SU-DHL-6 (cell line): ENCODE measurements around the gene SH3BP5.

ENCODE experiments used
- H2AFZ ChIP-seq: fragments of 200-600 bp; sonication (generic); 2 replicates; pipeline ENCODE4 v1.6.1; 2014; ENCODE audit warnings: low read depth, mild to moderate bottlenecking, moderate library complexity, mixed read lengths, antibody characterized with exemption, low read length; ENCODE audit not compliant: severe bottlenecking
- H3F3A ChIP-seq: fragments of 200-600 bp; shearing (Covaris generic); 2 replicates; pipeline ENCODE4 v1.6.0; 2016; ENCODE audit warnings: antibody characterized with exemption, mild to moderate bottlenecking; ENCODE audit not compliant: insufficient read depth
- H3K27ac ChIP-seq: fragments of 200-600 bp; sonication (generic); 2 replicates; pipeline ENCODE4 v1.5.1; 2016; ENCODE audit warnings: low read depth, mild to moderate bottlenecking, low read length, moderate library complexity, mixed read lengths
- H3K27me3 ChIP-seq: fragments of 200-600 bp; sonication (generic), shearing (Covaris generic); 2 replicates; pipeline ENCODE4 v1.6.0; 2014; ENCODE audit warnings: mild to moderate bottlenecking, low read length
- H3K36me3 ChIP-seq: fragments of 200-600 bp; sonication (generic); 2 replicates; pipeline ENCODE4 v1.6.1; 2014; ENCODE audit warnings: mild to moderate bottlenecking, low read length, mixed read lengths
- H3K4me2 ChIP-seq: fragments of 300-600, 200-600 bp; shearing (Covaris generic), sonication (generic); 2 replicates; pipeline ENCODE4 v1.6.0; 2014; ENCODE audit warnings: low read length, low read depth, mild to moderate bottlenecking; ENCODE audit not compliant: poor library complexity, severe bottlenecking
- H3K4me3 ChIP-seq: fragments of 200-600 bp; sonication (generic); 2 replicates; pipeline ENCODE4 v1.5.1; 2014; ENCODE audit warnings: antibody characterized with exemption, low read length, mild to moderate bottlenecking, mixed read lengths; ENCODE audit not compliant: insufficient read depth, poor library complexity, severe bottlenecking
- H3K79me2 ChIP-seq: fragments of 200-600 bp; sonication (generic); 2 replicates; pipeline ENCODE4 v1.6.1; 2014; ENCODE audit warnings: mild to moderate bottlenecking, low read length, moderate library complexity; ENCODE audit not compliant: insufficient read depth
- H3K9ac ChIP-seq: fragments of 200-600 bp; sonication (generic); 2 replicates; pipeline ENCODE4 v1.7.0; 2014; ENCODE audit warnings: mild to moderate bottlenecking, low read length
- H3K9me2 ChIP-seq: fragments of 200-600 bp; sonication (generic); replicated peaks from 2 replicates; pipeline ENCODE4 v1.6.1; 2014; ENCODE audit warnings: low read length; ENCODE audit not compliant: insufficient read depth
- H3K9me3 ChIP-seq: fragments of 200-600 bp; sonication (generic); 2 replicates; pipeline ENCODE4 v1.6.1; 2014; ENCODE audit warnings: low read length, mixed read lengths; ENCODE audit not compliant: insufficient read depth
- H4K20me1 ChIP-seq: fragments of 200-600 bp; sonication (generic); 2 replicates; pipeline ENCODE4 v1.6.1; 2014; ENCODE audit warnings: low read depth, mild to moderate bottlenecking, antibody characterized with exemption, low read length, moderate library complexity, mixed read lengths
- EZH2phosphoT487 ChIP-seq: fragments of 200-600 bp; sonication (generic), shearing (Covaris generic); conservative IDR thresholded peaks from 2 replicates; pipeline ENCODE4 v1.6.1; 2018; ENCODE audit warnings: mild to moderate bottlenecking, antibody characterized with exemption, low read length, moderate library complexity, mixed read lengths
- TF ChIP-seq, protein P1 (sequence below): fragments of 200-600 bp; sonication (generic); IDR thresholded peaks from one replicate; pipeline ENCODE4 v1.5.1; 2017; ENCODE audit warnings: antibody characterized with exemption, mild to moderate bottlenecking, low read length, moderate library complexity; ENCODE audit not compliant: insufficient read depth, poor library complexity, severe bottlenecking

The SH3BP5 gene

DNA sequence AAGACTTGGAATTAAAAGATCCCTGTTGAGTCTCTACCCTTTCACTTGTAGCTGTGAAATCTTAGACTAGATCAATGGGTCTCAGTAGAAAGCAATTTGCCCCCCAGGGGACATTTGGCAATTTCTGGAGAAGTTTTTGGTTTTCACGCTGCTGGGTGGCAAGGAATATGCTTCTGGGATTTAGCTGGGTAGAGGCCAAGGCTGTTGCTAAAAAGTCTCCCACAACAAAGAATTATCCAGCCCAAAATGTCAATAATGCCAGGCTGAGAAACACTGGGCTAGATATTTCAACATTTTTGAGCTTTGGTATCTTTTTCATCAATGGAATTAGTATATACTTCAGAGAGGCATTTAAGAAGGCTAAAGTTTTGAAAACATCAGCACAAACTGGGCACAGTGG is 117.6 kb downstream of the SH3BP5 start:
- peaks cover 9% of the 10 kb centered on the region for H3K79me2 ChIP-seq
- no peaks in the 10 kb centered on the region for H4K20me1 ChIP-seq
- no peaks in the 10 kb centered on the region for H3K9me2 ChIP-seq
- no peaks in the 10 kb centered on the region for H3K9me3 ChIP-seq
- H2AFZ ChIP-seq, result no peak overlapping the region
- H3F3A ChIP-seq, result peaks cover 19% of the 10 kb centered on the region
- peaks cover 14% of the 10 kb centered on the region for H3K36me3 ChIP-seq
- no peak overlapping the region for H3K4me3 ChIP-seq
- H3K27ac ChIP-seq, result no peak overlapping the region
- no peak for TF ChIP-seq EZH2phosphoT487
- no peaks in the 10 kb centered on the region for H3K27me3 ChIP-seq
- H3K4me2 ChIP-seq, result no peak overlapping the region
- no peak overlapping the region for H3K9ac ChIP-seq

DNA sequence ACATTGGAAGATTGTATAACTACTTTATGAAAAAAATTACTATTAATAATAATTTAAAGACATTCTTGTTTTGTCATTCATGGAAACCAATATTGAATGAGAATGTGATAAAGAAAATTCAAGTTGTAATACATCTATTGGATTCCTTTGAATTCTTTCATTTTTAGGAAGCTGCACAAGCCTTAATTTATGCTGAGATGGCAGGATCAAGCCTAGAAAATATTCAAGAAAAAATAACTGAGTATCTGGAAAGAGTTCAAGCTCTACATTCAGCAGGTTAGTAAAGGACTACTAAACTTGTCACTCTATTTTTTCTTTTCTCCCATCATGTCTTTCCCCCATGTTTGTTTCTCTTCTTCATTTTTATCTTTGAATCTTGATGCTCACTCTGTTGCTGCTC is 120.4 kb downstream of the SH3BP5 start:
- no peak overlapping the region for H3K4me2 ChIP-seq
- no peak overlapping the region for H3K27ac ChIP-seq
- H3K79me2 ChIP-seq, result peaks cover 34% of the 10 kb centered on the region
- no peaks in the 10 kb centered on the region for H3K27me3 ChIP-seq
- H4K20me1 ChIP-seq, result no peaks in the 10 kb centered on the region
- H3K9me2 ChIP-seq, result no peaks in the 10 kb centered on the region
- no peak overlapping the region for H3K9ac ChIP-seq
- H3K9me3 ChIP-seq, result no peaks in the 10 kb centered on the region
- H3K36me3 ChIP-seq, result peaks cover 9% of the 10 kb centered on the region; the same call in 1 of the 2 replicates
- H3K4me3 ChIP-seq, result no peak overlapping the region
- H2AFZ ChIP-seq, result no peak overlapping the region
- peaks cover 10% of the 10 kb centered on the region for H3F3A ChIP-seq
- TF ChIP-seq EZH2phosphoT487, result no peak
- TF ChIP-seq, protein P1, sequence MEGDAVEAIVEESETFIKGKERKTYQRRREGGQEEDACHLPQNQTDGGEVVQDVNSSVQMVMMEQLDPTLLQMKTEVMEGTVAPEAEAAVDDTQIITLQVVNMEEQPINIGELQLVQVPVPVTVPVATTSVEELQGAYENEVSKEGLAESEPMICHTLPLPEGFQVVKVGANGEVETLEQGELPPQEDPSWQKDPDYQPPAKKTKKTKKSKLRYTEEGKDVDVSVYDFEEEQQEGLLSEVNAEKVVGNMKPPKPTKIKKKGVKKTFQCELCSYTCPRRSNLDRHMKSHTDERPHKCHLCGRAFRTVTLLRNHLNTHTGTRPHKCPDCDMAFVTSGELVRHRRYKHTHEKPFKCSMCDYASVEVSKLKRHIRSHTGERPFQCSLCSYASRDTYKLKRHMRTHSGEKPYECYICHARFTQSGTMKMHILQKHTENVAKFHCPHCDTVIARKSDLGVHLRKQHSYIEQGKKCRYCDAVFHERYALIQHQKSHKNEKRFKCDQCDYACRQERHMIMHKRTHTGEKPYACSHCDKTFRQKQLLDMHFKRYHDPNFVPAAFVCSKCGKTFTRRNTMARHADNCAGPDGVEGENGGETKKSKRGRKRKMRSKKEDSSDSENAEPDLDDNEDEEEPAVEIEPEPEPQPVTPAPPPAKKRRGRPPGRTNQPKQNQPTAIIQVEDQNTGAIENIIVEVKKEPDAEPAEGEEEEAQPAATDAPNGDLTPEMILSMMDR, result no peak

DNA sequence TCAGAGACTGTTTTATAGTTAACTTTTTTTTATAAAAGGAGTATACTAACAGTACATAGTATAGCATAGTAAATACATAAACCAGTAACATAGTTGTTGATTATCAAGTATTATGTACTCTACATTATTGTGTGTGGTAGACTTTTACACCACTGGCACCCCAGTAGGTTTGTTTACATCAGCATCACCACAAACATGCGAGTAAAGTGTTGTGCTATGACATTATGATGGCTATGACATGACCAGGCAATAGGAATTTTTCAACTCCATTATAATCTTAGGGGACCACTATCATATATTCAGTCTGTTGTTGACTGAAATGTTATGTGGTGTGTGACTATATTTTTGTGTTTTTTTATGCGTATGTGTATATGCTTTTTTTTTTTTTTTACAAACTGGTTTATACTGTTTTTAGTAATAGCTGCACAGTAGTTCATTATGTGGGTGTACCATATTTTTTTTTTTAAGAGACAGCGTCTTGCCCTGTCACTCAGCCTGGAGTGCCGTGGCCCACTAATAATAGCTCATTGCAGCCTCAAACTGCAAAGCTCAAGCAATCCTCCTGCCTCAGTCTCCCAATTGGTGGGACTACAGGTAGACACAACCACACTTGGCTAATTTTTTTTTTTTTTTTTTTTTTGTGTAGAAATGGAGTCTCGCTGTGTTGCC is 124.4 kb downstream of the SH3BP5 start:
- peak overlapping the region; percentile 94 for H3K4me2 ChIP-seq
- H3K27ac ChIP-seq, result 0 out of 2 replicates have a peak overlapping the region, but pooled peaks have one; percentile 73
- H3K27me3 ChIP-seq, result no peaks in the 10 kb centered on the region
- no peak for TF ChIP-seq EZH2phosphoT487
- TF ChIP-seq, protein P1, result no peak
- H3K9me2 ChIP-seq, result no peaks in the 10 kb centered on the region
- no peaks in the 10 kb centered on the region for H4K20me1 ChIP-seq
- peak overlapping the region; percentile 86 for H3K4me3 ChIP-seq
- peak overlapping the region; percentile 82 for H3K9ac ChIP-seq
- no peak overlapping the region for H2AFZ ChIP-seq
- peaks cover 41% of the 10 kb centered on the region for H3K79me2 ChIP-seq
- peaks cover 27% of the 10 kb centered on the region for H3F3A ChIP-seq
- peaks cover 9% of the 10 kb centered on the region; the same call in 1 of the 2 replicates for H3K36me3 ChIP-seq
- H3K9me3 ChIP-seq, result no peaks in the 10 kb centered on the region
